AML-193 (cell line): Measurements from ENCODE around the gene CDC42EP3.
A peak's percentile ranks its signal among the peaks of the same experiment; 100 is the strongest.

ENCODE experiments used
- DNase-seq, 2 experiments: peaks; one replicate each; lab custom pipeline; 2025; lab: John Stamatoyannopoulos, UW

CDC42EP3 gene

DNA sequence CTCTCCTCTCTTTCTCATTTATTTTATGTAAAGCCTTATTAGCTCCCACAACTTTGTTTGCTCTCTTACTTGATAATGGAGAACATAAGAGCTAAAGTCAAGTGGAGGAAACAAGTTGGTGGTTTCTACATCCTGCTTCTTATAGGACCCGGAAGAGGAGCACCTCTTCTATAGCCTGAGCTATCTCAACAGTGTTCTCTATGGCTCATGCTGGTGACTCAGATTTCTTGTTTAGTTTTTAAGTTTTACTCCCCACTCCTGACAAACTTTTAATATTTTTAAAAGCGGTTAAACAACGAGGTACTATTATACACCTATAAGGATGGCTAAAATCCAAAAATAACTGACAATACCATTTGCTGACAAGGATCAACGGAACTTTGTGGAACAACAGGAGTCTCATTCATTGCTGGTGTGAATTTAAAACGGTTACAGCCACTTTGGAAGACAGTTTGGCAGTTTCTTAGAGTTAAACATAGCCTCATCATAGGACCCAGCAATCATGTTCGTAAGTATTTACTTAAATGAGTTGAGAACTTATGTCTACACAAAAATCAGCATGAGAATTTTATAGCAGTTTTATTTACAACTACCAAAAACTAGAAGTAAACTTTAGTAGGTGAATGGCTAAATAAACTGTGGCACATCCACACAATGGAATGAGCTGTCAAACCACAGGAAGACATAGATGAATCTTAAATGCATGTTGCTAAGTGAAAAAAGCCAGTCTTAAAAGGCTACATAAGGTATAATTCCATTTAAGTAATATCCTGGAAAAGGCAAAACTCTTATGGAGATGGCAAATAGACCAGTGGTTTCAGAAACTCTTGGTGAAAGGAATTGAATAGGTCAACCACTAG is 12.7 kb upstream of the CDC42EP3 start:
- peak in 1 of 2 experiments; percentile 24 for DNase-seq

- DNase-seq, result no peak
Measured at GRCh38 chr2:37683241-37683640, 11.8 kb upstream of the CDC42EP3 start.

GRCh38 chr2:37682473-37682872 is 11.0 kb upstream of the CDC42EP3 start:
- no peak for DNase-seq

- no peak for DNase-seq
Measured at GRCh38 chr2:37681587-37681986, 10.1 kb upstream of the CDC42EP3 start.

GRCh38 chr2:37679072-37679695 is 7.7 kb upstream of the CDC42EP3 start:
- no peak for DNase-seq

DNA sequence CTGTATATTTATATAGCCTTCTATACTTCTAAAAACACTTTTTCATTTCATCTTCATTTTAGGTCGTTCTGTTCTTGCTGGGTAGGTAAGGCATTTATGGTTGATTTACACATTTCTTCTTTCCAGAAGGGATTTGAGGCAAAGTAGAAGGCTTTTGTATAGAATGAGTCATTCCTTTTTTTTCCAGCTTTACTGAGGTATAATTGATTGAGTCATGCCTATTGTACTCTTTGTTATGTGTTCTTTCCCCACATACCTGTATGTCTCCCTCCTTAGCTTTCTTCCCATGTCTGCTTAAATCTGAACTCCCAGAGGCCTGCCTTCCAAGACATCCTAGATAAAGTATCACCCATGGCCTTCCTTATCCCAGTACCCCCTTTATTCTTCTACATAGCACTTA is 4.8 kb upstream of the CDC42EP3 start:
- DNase-seq, result no peak

DNA sequence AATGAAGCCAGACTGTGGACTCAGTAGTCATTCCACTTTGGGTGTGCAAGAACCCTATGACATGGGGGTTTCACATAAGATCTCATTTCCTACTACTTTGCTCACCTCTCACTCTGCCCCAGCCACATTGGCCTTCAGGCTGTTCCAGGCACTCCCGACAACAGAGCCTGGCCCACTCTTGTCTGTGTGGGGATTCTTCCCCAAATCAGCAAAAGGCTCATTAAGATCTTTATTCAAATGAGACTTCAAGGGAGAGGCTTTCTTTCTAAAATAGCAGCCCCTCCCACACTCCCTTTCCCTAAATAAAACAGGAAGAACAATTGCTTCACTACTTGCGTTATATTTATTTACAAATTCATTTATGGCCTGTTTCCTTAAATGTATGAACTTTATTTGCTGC is 3.5 kb upstream of the CDC42EP3 start:
- DNase-seq, result no peak

- no peak for DNase-seq
Measured at GRCh38 chr2:37672870-37673184, 1.4 kb upstream of the CDC42EP3 start.

GRCh38 chr2:37672104-37672869 is 845 bp upstream of the CDC42EP3 start:
- DNase-seq, result peak; percentile 65 to 73

GRCh38 chr2:37671816-37672103 is 318 bp upstream of the CDC42EP3 start:
- DNase-seq, result no peak

DNA sequence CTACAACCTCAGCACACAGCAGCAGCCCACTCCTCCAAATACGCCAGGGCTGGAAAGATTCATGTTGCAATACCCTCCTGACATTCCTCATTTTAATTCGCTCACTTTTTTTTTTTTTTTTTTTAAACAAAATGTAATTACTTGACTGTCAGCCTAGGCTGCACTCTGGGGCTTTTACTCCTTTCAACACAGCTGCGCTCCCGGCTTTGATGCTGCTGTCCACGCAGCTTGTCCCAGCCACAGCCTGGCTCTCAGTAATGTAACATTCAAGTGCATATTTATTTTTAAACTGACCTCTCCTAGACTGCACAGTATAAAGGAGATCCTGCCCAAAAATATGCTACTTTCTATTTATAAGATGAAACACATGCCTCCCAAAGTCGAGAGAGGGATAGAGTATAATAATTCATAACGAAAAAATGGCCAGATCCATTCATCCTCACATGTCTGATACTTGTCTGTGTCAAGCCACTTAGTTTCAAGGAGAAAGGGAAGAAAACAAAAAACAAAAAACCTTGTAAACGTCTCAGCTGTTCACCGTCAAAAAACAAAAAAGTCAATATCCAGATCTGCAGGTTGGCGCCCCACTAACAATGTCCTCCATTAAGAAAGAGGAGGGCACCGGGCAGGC is 949 bp downstream of the CDC42EP3 start:
- no peak for DNase-seq

- DNase-seq, result no peak
Measured at GRCh38 chr2:37669446-37669845, 2.0 kb downstream of the CDC42EP3 start.

GRCh38 chr2:37667704-37668103 is 3.7 kb downstream of the CDC42EP3 start:
- DNase-seq, result no peak

- DNase-seq, result no peak
Measured at GRCh38 chr2:37666772-37667171, 4.7 kb downstream of the CDC42EP3 start.

DNA sequence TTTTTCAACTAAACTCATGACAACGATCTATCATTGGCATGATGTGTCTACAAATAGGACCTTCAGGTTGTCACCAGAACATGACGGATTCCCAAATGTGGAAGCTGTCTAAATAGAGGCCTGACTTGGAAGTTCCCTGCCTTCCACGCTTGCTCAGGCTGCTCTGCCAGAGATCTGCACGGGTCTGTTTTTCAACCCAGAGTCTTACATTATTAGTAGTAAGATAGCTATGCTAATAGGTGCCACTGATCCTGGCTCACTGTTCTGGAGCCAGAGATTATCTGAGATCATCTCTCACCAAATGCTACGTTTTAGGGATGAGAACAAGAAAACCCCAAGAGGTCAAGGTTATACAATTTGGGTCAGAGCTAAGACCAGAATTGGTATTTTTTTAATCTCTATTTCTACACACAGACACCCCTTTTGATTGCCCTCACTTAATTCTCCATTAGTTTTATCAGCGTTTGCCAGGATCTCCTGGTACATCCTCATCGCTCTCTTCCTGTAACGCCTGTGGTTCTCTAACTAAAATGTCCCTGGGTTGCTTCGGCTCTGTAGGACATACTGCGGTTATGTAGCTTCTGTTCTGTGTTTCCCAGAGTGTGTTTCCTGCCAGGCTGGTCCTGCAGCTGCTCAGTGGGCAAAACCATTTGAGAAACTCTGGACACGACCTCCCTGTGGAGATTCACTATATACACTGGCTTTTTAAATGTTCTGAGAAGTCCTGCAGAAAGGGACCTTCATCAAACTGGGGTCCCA is 5.7 kb downstream of the CDC42EP3 start:
- no peak for DNase-seq

DNA sequence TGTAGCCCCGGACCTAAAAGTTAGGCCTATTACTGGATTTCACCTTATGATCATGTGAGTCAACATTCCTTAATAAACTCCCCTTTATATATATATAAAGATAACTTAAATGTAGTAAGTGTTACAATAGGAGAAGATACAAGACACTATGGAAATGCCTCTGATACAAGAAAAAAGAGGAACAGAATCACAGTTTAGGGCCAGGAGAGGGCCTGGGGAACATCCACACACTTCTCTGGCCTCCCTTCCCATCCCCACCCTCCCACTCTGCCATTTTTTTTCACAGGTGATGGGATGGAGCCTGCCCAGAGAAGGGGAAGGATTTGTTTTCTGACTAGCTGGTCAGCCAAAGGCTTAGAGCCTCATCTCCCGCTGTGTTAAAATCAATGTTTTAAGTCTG is 6.4 kb downstream of the CDC42EP3 start:
- DNase-seq, result no peak

GRCh38 chr2:37664231-37664643 is 7.2 kb downstream of the CDC42EP3 start:
- DNase-seq, result peak; percentile 37 to 70

DNA sequence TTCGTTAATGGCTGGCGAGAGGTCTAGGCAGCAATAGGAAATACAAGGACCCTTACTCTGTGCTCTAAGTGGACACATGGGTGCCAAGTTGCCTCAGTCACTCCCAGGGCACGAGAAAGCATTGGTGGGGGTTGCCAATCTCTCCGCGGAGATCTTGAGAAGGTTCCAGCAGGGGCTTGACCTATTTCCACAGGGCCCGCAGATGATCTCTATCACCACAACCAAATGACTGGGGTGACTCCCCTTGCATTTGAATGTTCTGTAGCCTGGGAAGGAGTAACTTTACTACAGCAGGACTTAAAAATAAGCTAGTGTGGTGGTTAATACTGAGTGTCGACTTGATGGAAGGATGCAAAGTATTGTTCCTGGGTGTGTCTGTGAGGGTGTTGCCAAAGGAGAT is 8.1 kb downstream of the CDC42EP3 start:
- no peak for DNase-seq

- DNase-seq, result no peak
Measured at GRCh38 chr2:37659723-37660122, 11.7 kb downstream of the CDC42EP3 start.

GRCh38 chr2:37658682-37659081 is 12.8 kb downstream of the CDC42EP3 start:
- no peak for DNase-seq

DNA sequence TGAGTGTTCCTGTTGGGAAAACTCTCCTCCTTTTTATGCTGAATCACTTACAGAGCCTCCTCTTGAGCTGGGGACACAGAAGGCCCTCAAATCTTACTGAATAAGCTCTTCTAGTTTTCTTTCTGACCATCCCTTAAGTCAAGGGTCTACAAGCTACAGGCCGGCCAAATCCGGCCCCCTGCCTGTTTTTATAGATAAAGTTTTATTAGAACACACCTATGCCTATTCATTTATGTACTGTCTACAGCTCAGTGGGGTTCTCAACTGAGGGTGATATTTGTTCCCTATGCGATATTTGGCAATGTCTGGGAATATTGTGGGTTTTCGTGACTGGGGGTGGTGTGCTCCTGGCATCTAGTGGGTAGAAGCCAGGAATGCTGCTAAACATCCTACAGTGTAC is 14.0 kb downstream of the CDC42EP3 start:
- DNase-seq, result no peak
